Hepatocyte (in vitro differentiated cells): ENCODE data around the gene KPNA2. TPM values are rescaled to one million over a fixed set of nuclear protein-coding genes. Genes with fewer than 3 reads are reported as not detected.

ENCODE experiments used
- DNase-seq: peaks from one replicate; pipeline ENCODE4 v3.0.0-alpha.2; 2016; ENCODE audit warnings: low spot score
- H2AFZ ChIP-seq: fragments of 200-600 bp; sonication (generic); 2 replicates; pipeline ENCODE4 v1.6.0; 2016; ENCODE audit warnings: antibody characterized with exemption, mild to moderate bottlenecking
- H3K27ac ChIP-seq: fragments of 200-600 bp; sonication (generic); 2 replicates; pipeline ENCODE4 v1.5.1; 2016; ENCODE audit warnings: mild to moderate bottlenecking
- H3K27me3 ChIP-seq: fragments of 200-600 bp; sonication (generic); 2 replicates; pipeline ENCODE4 v1.6.1; 2016
- H3K36me3 ChIP-seq: fragments of 200-600 bp; sonication (generic); replicated peaks from 2 replicates; pipeline ENCODE4 v1.5.1; 2016; ENCODE audit warnings: low read depth; ENCODE audit not compliant: insufficient read depth
- H3K4me1 ChIP-seq: fragments of 200-600 bp; sonication (generic); 2 replicates; pipeline ENCODE4 v1.5.1; 2016; ENCODE audit warnings: mild to moderate bottlenecking, moderate library complexity; ENCODE audit not compliant: insufficient read depth
- H3K4me2 ChIP-seq: fragments of 200-600 bp; sonication (generic); 2 replicates; pipeline ENCODE4 v1.6.0; 2016
- H3K4me3 ChIP-seq: fragments of 200-600 bp; sonication (generic); 2 replicates; pipeline ENCODE4 v1.5.1; 2016; ENCODE audit warnings: mild to moderate bottlenecking
- H3K79me2 ChIP-seq: fragments of 200-600 bp; sonication (generic); 2 replicates; pipeline ENCODE4 v1.6.0; 2017; ENCODE audit warnings: mild to moderate bottlenecking
- H3K9me2 ChIP-seq: fragments of 200-600 bp; sonication (generic); replicated peaks from 2 replicates; pipeline ENCODE4 v1.6.0; 2017; ENCODE audit warnings: mild to moderate bottlenecking; ENCODE audit not compliant: insufficient read depth
- H3K9me3 ChIP-seq: fragments of 200-600 bp; sonication (generic); 2 replicates; pipeline ENCODE4 v1.5.1; 2016; ENCODE audit warnings: low read depth, mild to moderate bottlenecking
- H4K20me1 ChIP-seq: fragments of 200-600 bp; sonication (generic); 2 replicates; pipeline ENCODE4 v1.6.0; 2016; ENCODE audit warnings: mild to moderate bottlenecking; ENCODE audit not compliant: insufficient read depth, poor library complexity, severe bottlenecking
- EZH2 ChIP-seq: fragments of 200-600 bp; sonication (generic); IDR thresholded peaks from 2 replicates; pipeline ENCODE4 v1.6.1; 2016; ENCODE audit warnings: antibody characterized with exemption, mild to moderate bottlenecking, borderline replicate concordance
- EZH2phosphoT487 ChIP-seq: fragments of 200-600 bp; sonication (generic); IDR thresholded peaks from one replicate; pipeline ENCODE4 v1.6.1; 2018; ENCODE audit warnings: antibody characterized with exemption, mild to moderate bottlenecking, low read depth, moderate library complexity; ENCODE audit not compliant: unreplicated experiment, severe bottlenecking
- WGBS: methylation state at CpG from one replicate; pipeline ENCODE4 v1.1.6; 2016; ENCODE audit warnings: low lambda C conversion rate; ENCODE audit errors: missing lambda C conversion rate; 5-methylcytosine and 5-hydroxymethylcytosine counted together
- polyA plus RNA-seq: library from polyadenylated mRNA; unstranded; fragments of >200 nt; fragmentation: Nextera tagmentation; extraction: Ambion mirVana; gene quantifications from 2 replicates; pipeline ENCODE4 v1.2.1, GENCODE V29; 2016
- total RNA-seq: library from RNA; depleted of rRNA; stranded (reverse); fragments of >200 nt; gene quantifications from 2 replicates; pipeline ENCODE4 v1.2.3, GENCODE V29; 2014
- TF ChIP-seq, protein P1 (sequence below): fragments of 200-600 bp; sonication (generic); IDR thresholded peaks from 2 replicates; pipeline ENCODE4 v1.5.1; 2016; ENCODE audit warnings: antibody characterized with exemption, mild to moderate bottlenecking; ENCODE audit not compliant: poor library complexity

KPNA2 gene
- total RNA-seq (62.6 and 72.1 TPM in 2 replicates), polyA plus RNA-seq (99.5 and 109 TPM in 2 replicates)

DNA sequence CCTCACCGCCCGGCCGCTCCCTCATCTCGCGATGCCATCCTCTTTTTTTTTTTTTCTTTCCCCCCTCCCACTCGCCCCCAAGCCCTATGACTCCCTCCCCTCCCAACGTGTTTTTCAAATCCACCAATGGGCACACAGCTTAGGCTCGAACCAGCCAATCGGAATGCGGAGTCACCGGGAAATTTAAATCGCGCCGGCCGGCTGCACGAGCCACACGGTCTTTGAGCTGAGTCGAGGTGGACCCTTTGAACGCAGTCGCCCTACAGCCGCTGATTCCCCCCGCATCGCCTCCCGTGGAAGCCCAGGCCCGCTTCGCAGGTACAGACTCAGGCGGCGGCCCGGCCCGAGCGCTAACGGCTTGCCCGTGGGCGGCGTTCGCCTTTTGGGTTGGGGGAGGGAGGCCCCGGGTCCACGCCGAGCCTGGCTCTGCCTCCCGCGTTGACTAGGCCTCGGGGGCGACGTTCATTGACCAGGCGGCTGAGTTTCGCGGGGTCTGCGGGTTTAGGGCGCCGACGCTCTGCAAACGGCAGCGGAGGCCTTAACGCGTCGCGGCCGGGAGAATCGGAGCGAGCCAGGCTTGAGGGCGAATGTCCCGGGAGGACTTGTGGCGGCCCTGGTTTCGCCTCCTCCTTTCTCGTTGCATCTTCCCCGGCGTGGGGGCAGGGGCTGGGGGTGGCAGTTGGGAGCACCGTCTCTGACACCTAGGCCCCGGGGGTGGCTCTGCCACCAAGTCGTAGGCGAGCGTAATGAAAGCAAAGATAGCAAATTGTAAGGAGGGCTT is at the start of gene KPNA2:
Gene KPNA2, plus strand, starts transcription at position 213 of the 781 bp plus-strand sequence. CDS start 1,398 bp downstream, outside the sequence.
- Histone ChIP-seq H3K9me2 (no peaks in the 10 kb centered on the region), H3K4me1 (peaks cover 8% of the 10 kb centered on the region), H3K36me3 (no peaks in the 10 kb centered on the region), H3K27ac (peak within 1 kb of the TSS; percentile 81), H3K79me2 (peaks cover 35% of the 10 kb centered on the region), H4K20me1 (no peaks in the 10 kb centered on the region), H3K9me3 (no peaks in the 10 kb centered on the region), H3K4me3 (peak within 1 kb of the TSS; percentile 75), H3K4me2 (peak within 1 kb of the TSS; percentile 84), H2AFZ (peak within 1 kb of the TSS; percentile 85), H3K27me3 (no peaks in the 10 kb centered on the region)
- TF ChIP-seq, protein P1, sequence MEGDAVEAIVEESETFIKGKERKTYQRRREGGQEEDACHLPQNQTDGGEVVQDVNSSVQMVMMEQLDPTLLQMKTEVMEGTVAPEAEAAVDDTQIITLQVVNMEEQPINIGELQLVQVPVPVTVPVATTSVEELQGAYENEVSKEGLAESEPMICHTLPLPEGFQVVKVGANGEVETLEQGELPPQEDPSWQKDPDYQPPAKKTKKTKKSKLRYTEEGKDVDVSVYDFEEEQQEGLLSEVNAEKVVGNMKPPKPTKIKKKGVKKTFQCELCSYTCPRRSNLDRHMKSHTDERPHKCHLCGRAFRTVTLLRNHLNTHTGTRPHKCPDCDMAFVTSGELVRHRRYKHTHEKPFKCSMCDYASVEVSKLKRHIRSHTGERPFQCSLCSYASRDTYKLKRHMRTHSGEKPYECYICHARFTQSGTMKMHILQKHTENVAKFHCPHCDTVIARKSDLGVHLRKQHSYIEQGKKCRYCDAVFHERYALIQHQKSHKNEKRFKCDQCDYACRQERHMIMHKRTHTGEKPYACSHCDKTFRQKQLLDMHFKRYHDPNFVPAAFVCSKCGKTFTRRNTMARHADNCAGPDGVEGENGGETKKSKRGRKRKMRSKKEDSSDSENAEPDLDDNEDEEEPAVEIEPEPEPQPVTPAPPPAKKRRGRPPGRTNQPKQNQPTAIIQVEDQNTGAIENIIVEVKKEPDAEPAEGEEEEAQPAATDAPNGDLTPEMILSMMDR: no peak
- no peak for TF ChIP-seq EZH2phosphoT487
- no peak for TF ChIP-seq EZH2
- 1% methylated on average over 43 of the region's 72 CpGs for WGBS
- peak; percentile 97 for DNase-seq

- H2AFZ ChIP-seq: no peak overlapping the region
- no peak overlapping the region for H3K4me3 ChIP-seq
- no peaks in the 10 kb centered on the region for H3K79me2 ChIP-seq
- H3K27ac ChIP-seq: no peak overlapping the region
- DNase-seq: no peak
- H3K9me2 ChIP-seq: no peaks in the 10 kb centered on the region
- H3K36me3 ChIP-seq: no peaks in the 10 kb centered on the region
- 92% methylated on average over 4 of the region's 4 CpGs for WGBS
- H4K20me1 ChIP-seq: no peaks in the 10 kb centered on the region
- H3K4me1 ChIP-seq: peaks cover 8% of the 10 kb centered on the region
- H3K9me3 ChIP-seq: no peaks in the 10 kb centered on the region
- H3K4me2 ChIP-seq: no peak overlapping the region
- H3K27me3 ChIP-seq: no peaks in the 10 kb centered on the region
- TF ChIP-seq EZH2phosphoT487 (no peak), EZH2 (no peak)
- TF ChIP-seq, protein P1: no peak
Measured at GRCh38 chr17:67990909-67991308, 44.6 kb upstream of the KPNA2 start.

DNA sequence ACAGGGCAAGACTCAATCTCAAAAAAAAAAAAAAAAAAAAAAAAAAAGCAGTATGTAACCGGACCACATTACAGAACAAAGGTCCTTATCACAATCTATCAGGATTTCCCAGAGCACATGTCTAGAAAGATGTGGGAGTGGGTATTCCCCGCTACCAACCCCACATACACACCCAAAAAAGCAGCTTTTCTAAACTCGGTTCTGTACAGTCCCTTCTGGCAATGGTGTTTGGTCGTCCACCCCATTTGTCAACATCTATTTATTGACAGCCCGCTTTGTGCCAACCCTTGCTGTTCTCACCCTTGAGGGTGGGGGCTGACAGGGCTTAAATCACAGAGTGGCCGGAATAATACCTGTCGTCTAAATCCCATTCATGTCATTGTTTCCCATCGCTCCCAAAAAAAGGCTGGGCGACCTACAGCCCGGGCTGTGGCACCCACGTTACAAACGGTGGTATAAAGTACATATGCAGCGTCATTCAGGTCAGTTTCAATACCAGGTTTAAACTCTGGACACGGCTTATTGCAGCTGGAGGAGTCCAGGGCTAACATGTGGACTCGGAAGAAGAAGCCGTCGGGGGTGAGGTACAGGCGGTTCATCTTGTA is 42.9 kb upstream of the KPNA2 start:
- WGBS: 16% methylated on average over 18 of the region's 18 CpGs

More for the DNA sequence above, 42.9 kb upstream of the KPNA2 start:
- H3K27me3 ChIP-seq: no peaks in the 10 kb centered on the region
- H3K79me2 ChIP-seq: no peaks in the 10 kb centered on the region
- no peaks in the 10 kb centered on the region for H3K9me3 ChIP-seq
- DNase-seq: no peak
- H4K20me1 ChIP-seq: no peaks in the 10 kb centered on the region
- peak overlapping the region; percentile 96 for H2AFZ ChIP-seq
- H3K9me2 ChIP-seq: no peaks in the 10 kb centered on the region
- TF ChIP-seq EZH2: no peak
- TF ChIP-seq, protein P1: no peak
- TF ChIP-seq EZH2phosphoT487: no peak
- H3K4me2 ChIP-seq: peak overlapping the region; percentile 85
- peaks cover 8% of the 10 kb centered on the region for H3K4me1 ChIP-seq
- peak overlapping the region; percentile 97 for H3K27ac ChIP-seq
- peak overlapping the region; percentile 78 for H3K4me3 ChIP-seq
- no peaks in the 10 kb centered on the region for H3K36me3 ChIP-seq
